ENCODE results near the gene LIMA1. TPM values are rescaled to one million over a fixed set of nuclear protein-coding genes. Genes with fewer than 3 reads are reported as not detected.

LIMA1 gene
- total and polyA plus RNA-seq, 9 of the 15 experiments (the other 6 are each of a cell fraction or from before 2014, with no cell fraction given): 20.2 to 37.8 (median 27.3) TPM

- H3K9ac ChIP-seq (ENCODE audit: insufficient read depth in 1 of 2, low read depth in 2 of 2, low read length in 2 of 2): no peak overlapping the region
- intact Hi-C loops (cut with micrococcal nuclease): loop anchor here (1.0 to 2.0 kb wide), 4 partner anchors 43 to 139 kb away; no protein-coding TSS in a partner anchor
- no peak for TF ChIP-seq ZNF830 (CRISPR knock-in tag; IDR thresholded peaks at IDR 0.05)
- TF ChIP-seq CAMTA2 (CRISPR knock-in tag; conservative IDR thresholded peaks at IDR 0.05): no peak
- no peak for TF ChIP-seq POLR2H (tag; IDR thresholded peaks at IDR 0.05; ENCODE audit: low read depth)
- no peak for TF ChIP-seq SAFB2 (IDR thresholded peaks at IDR 0.05; ENCODE audit: borderline replicate concordance, low read depth, low read length, severe bottlenecking)
- no peak for TF ChIP-seq KDM4B (IDR thresholded peaks at IDR 0.05; ENCODE audit: borderline replicate concordance in 2 of 2, low read depth in 1 of 2)
- TF ChIP-seq ETV6 (IDR thresholded peaks at IDR 0.05; ENCODE audit: borderline replicate concordance in 1 of 2, low read depth in 2 of 2, low read length in 1 of 2): no peak
- no peak for TF ChIP-seq ETV6 (CRISPR knock-in tag; IDR thresholded peaks at IDR 0.05; ENCODE audit: borderline replicate concordance)
- TF ChIP-seq ZNF512 (tag; IDR thresholded peaks at IDR 0.05): no peak
- TF ChIP-seq BRD4 (IDR thresholded peaks at IDR 0.05): no peak
- TF ChIP-seq HMGXB4 (CRISPR knock-in tag; IDR thresholded peaks at IDR 0.05): no peak
- no peak overlapping the region for H3K27ac ChIP-seq (ENCODE audit: extremely low read depth, low read depth, low read length)
- H3K79me2 ChIP-seq (ENCODE audit: control insufficient read depth, insufficient read depth, low read length): no peaks in the 10 kb centered on the region
- no peak overlapping the region for H3K4me3 ChIP-seq
- H3K36me3 ChIP-seq (ENCODE audit: control insufficient read depth, insufficient read depth, low read length): peaks cover 18% of the 10 kb centered on the region; the same call in 2 of the 3 replicates
- WGBS (ENCODE audit: insufficient coverage, low coverage, missing lambda C conversion rate): 0% methylated on average over 1 of the region's 1 CpG
- ATAC-seq (no peak), FAIRE-seq (no peak), DNase-seq (ENCODE audit: extremely low read depth in 1 of 4, low spot score in 3 of 4) (no peak)
- H3K9me1 ChIP-seq (ENCODE audit: control insufficient read depth, insufficient read depth, low read length): no peaks in the 10 kb centered on the region
- in situ Hi-C loops (cut with MboI): loop anchor here (5.0 kb wide), 2 partner anchors 93 to 137 kb away; no protein-coding TSS in a partner anchor
- no peaks in the 10 kb centered on the region for H3K9me3 ChIP-seq (replicated peaks; ENCODE audit: control insufficient read depth, insufficient read depth, low read depth, low read length)
- BruUV-seq (replicated peaks): no TSS peak
- ChIA-PET POLR2A (interaction anchor here (0.9 to 1.0 kb wide), 4 partner anchors 10 to 139 kb away, joined by 3 to 6 read pairs (median 4); partner anchors contain the start of gene SMARCD1), CTCF (ENCODE audit: low intra/inter-chr PET ratio) (interaction anchor here (0.6 to 4.1 kb wide), 17 partner anchors 8 to 208 kb away, joined by 3 to 66 read pairs (median 4); partner anchors contain the start of genes CERS5, COX14 and SMARCD1)
- H3K4me2 ChIP-seq (ENCODE audit: insufficient read depth, low read length): no peak overlapping the region
- H4K20me1 ChIP-seq (replicated peaks; ENCODE audit: control insufficient read depth, insufficient read depth, low read length): no peaks in the 10 kb centered on the region
- H2AFZ ChIP-seq (ENCODE audit: low read depth, low read length): no peak overlapping the region
- no peaks in the 10 kb centered on the region for H3K27me3 ChIP-seq (ENCODE audit: control insufficient read depth in 2 of 2, insufficient read depth in 2 of 2, low read length in 2 of 2)
- no peaks in the 10 kb centered on the region for H3K4me1 ChIP-seq (replicated peaks in 1 of 2; ENCODE audit: control insufficient read depth in 2 of 2, insufficient read depth in 2 of 2, low read length in 2 of 2)
Observed at GRCh38 chr12:50175716-50176026, 107.6 kb downstream of the LIMA1 start.
